NCI-H82 (cell line): Measurements from ENCODE around the gene SCRN2.

ENCODE experiments used
- DNase-seq: peaks from one replicate; lab custom pipeline; 2025; lab: John Stamatoyannopoulos, UW

SCRN2 gene

GRCh38 chr17:47846716-47847340, 5.8 kb upstream of the SCRN2 start:
- peak; percentile 22 for DNase-seq

- DNase-seq = no peak
These were observed 4.6 kb upstream of the SCRN2 start for GRCh38 chr17:47845716-47846075.

GRCh38 chr17:47844814-47845715, 4.0 kb upstream of the SCRN2 start:
- peak; percentile 24 for DNase-seq

- no peak for DNase-seq
These were observed 3.2 kb upstream of the SCRN2 start for GRCh38 chr17:47844227-47844626.

- no peak for DNase-seq
These were observed 2.3 kb upstream of the SCRN2 start for GRCh38 chr17:47843391-47843730.

- no peak for DNase-seq
These were observed 617 bp upstream of the SCRN2 start for GRCh38 chr17:47841488-47842291.

- no peak for DNase-seq
These were observed 902 bp downstream of the SCRN2 start for GRCh38 chr17:47840001-47840741.

- no peak for DNase-seq
These were observed 2.0 kb downstream of the SCRN2 start for GRCh38 chr17:47839071-47839470.

GRCh38 chr17:47838636-47839035, 2.4 kb downstream of the SCRN2 start:
- no peak for DNase-seq

- DNase-seq = no peak
These were observed 3.6 kb downstream of the SCRN2 start for GRCh38 chr17:47837401-47838039.

GRCh38 chr17:47836601-47837000, 4.5 kb downstream of the SCRN2 start:
- DNase-seq = no peak

GRCh38 chr17:47834756-47835155, 6.3 kb downstream of the SCRN2 start:
- DNase-seq = no peak

- no peak for DNase-seq
These were observed 9.1 kb downstream of the SCRN2 start for GRCh38 chr17:47831934-47832327.

- DNase-seq = peak; percentile 98
These were observed 9.8 kb downstream of the SCRN2 start, which contains the start of the genes LRRC46 and MRPL10 for GRCh38 chr17:47831003-47831933. TSS of gene LRRC46 (plus strand) at chr17:47831670. CDS start at chr17:47831990, 320 bp downstream. TSS of gene MRPL10 (minus strand) at chr17:47831541. CDS start at chr17:47831511, 30 bp downstream.

- peak; percentile 63 for DNase-seq
These were observed 10.6 kb downstream of the SCRN2 start for GRCh38 chr17:47830396-47831002.

GRCh38 chr17:47829870-47830269, 11.2 kb downstream of the SCRN2 start:
- DNase-seq = no peak

GRCh38 chr17:47823519-47823918, 17.6 kb downstream of the SCRN2 start:
- no peak for DNase-seq

GRCh38 chr17:47822785-47823184, 18.3 kb downstream of the SCRN2 start:
- no peak for DNase-seq
